ENCODE data around the gene RBM12. TPM values are rescaled to one million over a fixed set of nuclear protein-coding genes. Genes with fewer than 3 reads are reported as not detected.
"Not testable (repeated sequence)": the region's sequence is repeated elsewhere in the genome, so short reads cannot be mapped to it uniquely, and the experiment has no call there.

RBM12 gene
- total RNA-seq, 1 donor from 2014 or later = 72.5 TPM

DNA sequence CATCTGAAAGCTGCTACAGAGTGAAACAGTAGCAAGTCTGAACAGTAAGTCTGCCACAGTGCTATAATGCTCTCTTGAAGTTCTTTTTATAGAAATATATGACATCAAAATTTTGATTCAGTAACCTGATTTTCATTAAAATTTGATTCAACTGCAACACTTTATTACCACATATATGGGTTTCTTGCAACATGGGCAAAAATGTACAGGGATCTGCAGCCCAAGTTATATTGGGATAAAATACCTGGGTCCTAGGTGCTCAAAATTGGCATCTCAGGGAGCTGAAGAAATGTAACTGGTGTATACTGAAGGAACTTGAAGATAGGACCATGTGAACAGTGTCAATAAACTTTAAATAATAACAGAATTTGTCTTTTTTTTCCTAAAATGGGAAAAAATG lies 45.3 kb upstream of the RBM12 start:
- H3K4me1 ChIP-seq = peaks cover 18% of the 10 kb centered on the region
- no peak for ATAC-seq
- H3K9me3 ChIP-seq = no peaks in the 10 kb centered on the region
- intact Hi-C loops (cut with DNase I) = loop anchor here (10.0 kb wide), 1 partner anchor 175 kb away; no protein-coding TSS in a partner anchor
- no peak overlapping the region for H3K27ac ChIP-seq
- DNase-seq = no peak
- H3K4me3 ChIP-seq = no peak overlapping the region
- TF ChIP-seq, protein P1, sequence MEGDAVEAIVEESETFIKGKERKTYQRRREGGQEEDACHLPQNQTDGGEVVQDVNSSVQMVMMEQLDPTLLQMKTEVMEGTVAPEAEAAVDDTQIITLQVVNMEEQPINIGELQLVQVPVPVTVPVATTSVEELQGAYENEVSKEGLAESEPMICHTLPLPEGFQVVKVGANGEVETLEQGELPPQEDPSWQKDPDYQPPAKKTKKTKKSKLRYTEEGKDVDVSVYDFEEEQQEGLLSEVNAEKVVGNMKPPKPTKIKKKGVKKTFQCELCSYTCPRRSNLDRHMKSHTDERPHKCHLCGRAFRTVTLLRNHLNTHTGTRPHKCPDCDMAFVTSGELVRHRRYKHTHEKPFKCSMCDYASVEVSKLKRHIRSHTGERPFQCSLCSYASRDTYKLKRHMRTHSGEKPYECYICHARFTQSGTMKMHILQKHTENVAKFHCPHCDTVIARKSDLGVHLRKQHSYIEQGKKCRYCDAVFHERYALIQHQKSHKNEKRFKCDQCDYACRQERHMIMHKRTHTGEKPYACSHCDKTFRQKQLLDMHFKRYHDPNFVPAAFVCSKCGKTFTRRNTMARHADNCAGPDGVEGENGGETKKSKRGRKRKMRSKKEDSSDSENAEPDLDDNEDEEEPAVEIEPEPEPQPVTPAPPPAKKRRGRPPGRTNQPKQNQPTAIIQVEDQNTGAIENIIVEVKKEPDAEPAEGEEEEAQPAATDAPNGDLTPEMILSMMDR (IDR thresholded peaks at IDR 0.05) = no peak
- H3K36me3 ChIP-seq = peaks cover 100% of the 10 kb centered on the region
- no peaks in the 10 kb centered on the region for H3K27me3 ChIP-seq

DNA sequence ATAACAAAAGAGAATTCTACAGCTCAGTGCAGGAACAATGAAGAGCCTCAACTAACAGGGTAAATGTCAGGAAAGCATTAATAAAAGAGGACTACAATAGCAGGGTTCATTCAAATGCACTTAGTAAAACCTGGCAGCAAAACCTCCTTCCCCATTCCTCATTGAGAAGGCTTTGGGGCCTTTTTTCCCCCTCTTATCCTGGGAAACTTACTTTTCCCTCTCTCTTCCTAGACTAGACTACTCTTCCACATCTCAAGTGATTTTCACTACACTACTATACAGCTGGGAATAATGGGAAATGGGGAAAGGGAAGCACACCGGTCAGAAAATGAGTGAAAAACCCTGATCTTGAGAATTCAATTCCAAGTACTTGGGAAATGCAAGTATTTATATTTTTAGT lies 44.6 kb upstream of the RBM12 start:
- H3K27ac ChIP-seq = no peak overlapping the region
- peaks cover 18% of the 10 kb centered on the region for H3K4me1 ChIP-seq
- no peak for DNase-seq

DNA sequence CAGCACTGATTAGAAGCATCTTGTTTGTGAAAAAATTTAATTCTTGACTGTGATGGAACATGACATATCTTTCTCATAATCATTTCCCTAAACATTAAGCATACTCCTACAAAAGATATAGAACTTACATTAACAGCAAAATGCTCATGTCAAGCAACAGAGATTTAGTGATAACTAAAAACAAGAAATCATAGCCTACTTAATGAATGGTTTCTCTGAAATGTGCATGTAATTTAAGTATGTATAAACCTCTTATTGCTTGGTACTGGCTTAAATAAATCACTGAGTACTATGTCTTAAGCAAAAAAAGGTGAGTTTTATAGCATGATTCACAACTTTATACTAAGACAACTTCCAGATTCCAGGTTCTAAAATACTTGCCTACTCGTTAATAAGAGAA lies 43.8 kb upstream of the RBM12 start:
- Histone ChIP-seq H3K4me1 (peaks cover 18% of the 10 kb centered on the region), H3K9me3 (no peaks in the 10 kb centered on the region), H3K27ac (no peak overlapping the region), H3K4me3 (no peak overlapping the region), H3K36me3 (peaks cover 100% of the 10 kb centered on the region), H3K27me3 (no peaks in the 10 kb centered on the region)
- intact Hi-C loops (cut with DNase I) = no loop called here
- DNase-seq = no peak
- ATAC-seq = no peak
- TF ChIP-seq, protein P1 (IDR thresholded peaks at IDR 0.05) = no peak

More for the DNA sequence above, 44.6 kb upstream of the RBM12 start:
- intact Hi-C loops (cut with DNase I) = no loop called here
- no peak for ATAC-seq
- Histone ChIP-seq H3K4me3 (no peak overlapping the region), H3K27me3 (no peaks in the 10 kb centered on the region), H3K36me3 (peaks cover 100% of the 10 kb centered on the region), H3K9me3 (no peaks in the 10 kb centered on the region)
- TF ChIP-seq, protein P1 (IDR thresholded peaks at IDR 0.05) = no peak

DNA sequence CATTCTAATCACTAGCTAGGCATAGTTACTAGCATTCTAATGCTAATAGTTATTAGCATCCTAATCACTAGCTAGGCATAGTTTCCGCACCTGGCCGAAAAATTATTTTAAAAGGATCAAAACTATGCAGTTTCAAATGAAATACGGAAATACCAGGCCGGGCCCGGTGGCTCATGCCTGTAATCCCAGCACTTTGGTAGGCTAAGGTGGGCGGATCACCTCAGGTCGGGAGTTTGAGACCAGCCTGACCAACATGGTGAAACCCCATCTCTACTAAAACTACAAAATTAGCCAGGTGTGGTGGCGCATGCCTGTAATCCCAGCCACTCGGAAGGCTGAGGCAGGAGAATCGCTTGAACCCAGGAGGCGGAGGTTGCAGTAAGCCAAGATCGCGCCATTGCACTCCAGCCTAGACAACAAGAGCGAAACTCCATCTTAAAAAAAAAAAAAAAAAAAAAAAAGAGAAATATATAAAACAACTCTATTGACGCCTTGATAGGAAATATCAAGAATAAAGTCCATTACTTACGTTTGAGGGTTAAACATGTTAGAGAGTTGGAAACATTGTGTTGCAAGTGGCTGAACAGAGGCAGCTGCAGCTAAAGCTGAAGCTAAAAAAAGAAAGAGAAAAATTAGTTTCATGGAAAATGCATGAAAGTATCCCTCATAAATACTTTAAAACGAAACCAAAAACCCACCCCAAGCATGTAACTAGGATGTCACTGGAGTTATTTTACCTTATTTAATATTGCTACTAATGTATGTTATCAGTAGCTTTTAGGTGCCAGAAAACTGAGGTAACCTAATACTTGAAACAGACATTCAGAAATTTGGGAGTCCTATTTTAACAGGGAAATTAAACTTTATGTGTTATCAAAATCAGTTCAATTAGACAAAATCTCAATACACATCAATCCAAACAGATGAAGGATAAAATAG lies 42.2 kb upstream of the RBM12 start:
- H3K4me3 ChIP-seq; intact Hi-C loops (cut with DNase I); DNase-seq; H3K27me3 ChIP-seq; H3K9me3 ChIP-seq; H3K27ac ChIP-seq; ATAC-seq: not testable (repeated sequence)
- peaks cover 100% of the 10 kb centered on the region for H3K36me3 ChIP-seq
- H3K4me1 ChIP-seq = peaks cover 16% of the 10 kb centered on the region

DNA sequence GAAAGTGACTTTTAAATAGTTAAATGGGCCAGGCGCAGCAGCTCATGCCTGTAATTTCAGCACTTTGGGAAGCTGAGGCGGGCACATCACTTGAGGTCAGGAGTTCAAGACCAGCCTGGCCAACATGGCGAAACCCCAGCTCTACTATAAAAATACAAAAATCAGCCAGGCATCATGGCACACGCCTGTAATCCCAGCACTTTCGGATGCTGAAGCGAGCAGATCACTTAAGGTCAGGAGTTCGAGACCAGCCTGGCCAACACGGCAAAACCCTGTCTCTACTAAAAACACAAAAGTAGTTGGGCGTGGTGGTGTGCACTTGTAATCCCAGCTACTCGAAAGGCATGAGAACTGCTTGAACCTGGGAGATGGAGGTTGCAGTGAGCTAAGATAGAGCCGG lies 41.2 kb upstream of the RBM12 start:
- H3K27ac ChIP-seq; intact Hi-C loops (cut with DNase I); H3K9me3 ChIP-seq; H3K4me3 ChIP-seq; ATAC-seq; H3K4me1 ChIP-seq; H3K27me3 ChIP-seq: not testable (repeated sequence)
- peaks cover 98% of the 10 kb centered on the region for H3K36me3 ChIP-seq
- peak; percentile 12 for DNase-seq

DNA sequence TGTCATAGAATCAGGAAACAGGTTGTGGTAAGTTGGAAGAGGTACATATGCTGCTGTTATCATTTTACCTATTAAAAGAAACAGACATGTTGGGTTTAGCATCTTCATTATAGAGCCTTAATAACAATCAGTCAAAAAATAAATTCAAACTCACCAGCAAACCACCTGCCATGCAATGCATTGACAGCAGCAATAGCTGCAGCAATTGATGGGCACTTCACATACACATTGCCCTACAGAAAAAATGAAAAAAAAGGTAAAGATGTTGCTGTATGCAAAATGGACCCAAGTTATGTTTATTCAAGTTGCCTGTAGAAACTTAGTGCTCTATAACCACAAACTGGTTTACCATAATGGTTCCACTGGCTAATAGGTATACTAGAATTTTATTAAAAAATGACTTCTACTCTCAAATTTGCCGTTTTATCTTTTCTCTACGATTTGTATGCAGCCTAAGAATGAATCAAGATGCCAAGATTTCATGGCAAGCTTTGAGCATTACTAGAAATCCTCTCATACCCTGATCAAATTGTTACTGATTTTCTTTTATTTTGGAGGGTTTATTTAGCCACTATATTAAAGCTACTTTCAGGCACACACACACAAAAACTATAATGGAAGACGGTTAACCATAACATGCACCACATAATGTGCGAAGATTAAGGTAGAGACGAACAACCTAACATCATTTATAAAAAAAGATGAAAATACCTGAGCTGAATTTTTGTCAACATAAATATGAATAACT lies 40.0 kb upstream of the RBM12 start:
- Histone ChIP-seq H3K4me1 (peaks cover 11% of the 10 kb centered on the region), H3K27me3 (no peaks in the 10 kb centered on the region), H3K9me3 (no peaks in the 10 kb centered on the region), H3K4me3 (no peak overlapping the region), H3K27ac (no peak overlapping the region), H3K36me3 (peaks cover 86% of the 10 kb centered on the region)
- DNase-seq (no peak), ATAC-seq (no peak)
- intact Hi-C loops (cut with DNase I) = no loop called here
- TF ChIP-seq, protein P1 (IDR thresholded peaks at IDR 0.05) = no peak

All from upper lobe of right lung (tissue), 1 donor.